Measurements from ENCODE around the gene DIO3.
"Not testable (repeated sequence)": the region's sequence is repeated elsewhere in the genome, so short reads cannot be mapped to it uniquely, and the experiment has no call there.

Gene DIO3

GRCh38 chr14:101559250-101559623 lies 2.1 kb upstream of the DIO3 start:
- no peak for DNase-seq (ENCODE audit: low spot score)

GRCh38 chr14:101559624-101560533 lies 1.4 kb upstream of the DIO3 start:
- no peak for DNase-seq (ENCODE audit: low spot score)

GRCh38 chr14:101560534-101561113 lies 671 bp upstream of the DIO3 start:
- DNase-seq (ENCODE audit: low spot score) = no peak

GRCh38 chr14:101561897-101562490 lies 699 bp downstream of the DIO3 start:
- DNase-seq (ENCODE audit: low spot score) = no peak

- DNase-seq (ENCODE audit: low spot score) = no peak
These were observed 1.5 kb downstream of the DIO3 start for GRCh38 chr14:101562659-101563351.

GRCh38 chr14:101563352-101563653 lies 2.0 kb downstream of the DIO3 start:
- no peak for DNase-seq (ENCODE audit: low spot score)

- DNase-seq (ENCODE audit: low spot score) = no peak
These were observed 2.6 kb downstream of the DIO3 start for GRCh38 chr14:101563654-101564443.

- no peak for DNase-seq (ENCODE audit: low spot score)
These were observed 3.1 kb downstream of the DIO3 start for GRCh38 chr14:101564444-101564776.

GRCh38 chr14:101564819-101565698 lies 3.8 kb downstream of the DIO3 start:
- no peak for DNase-seq (ENCODE audit: low spot score)

GRCh38 chr14:101567252-101567651 lies 6.0 kb downstream of the DIO3 start:
- no peak for DNase-seq (ENCODE audit: low spot score)

GRCh38 chr14:101571004-101571403 lies 9.7 kb downstream of the DIO3 start:
- no peak for DNase-seq (ENCODE audit: low spot score)

- DNase-seq (ENCODE audit: low spot score) = not testable (repeated sequence)
These were observed 11.2 kb downstream of the DIO3 start for GRCh38 chr14:101572526-101572925.

- no peak for DNase-seq (ENCODE audit: low spot score)
These were observed 12.0 kb downstream of the DIO3 start for GRCh38 chr14:101573289-101573688.

GRCh38 chr14:101575581-101575980 lies 14.3 kb downstream of the DIO3 start:
- no peak for DNase-seq (ENCODE audit: low spot score)

GRCh38 chr14:101577221-101577909 lies 16.1 kb downstream of the DIO3 start:
- no peak for DNase-seq (ENCODE audit: low spot score)

GRCh38 chr14:101578489-101578888 lies 17.2 kb downstream of the DIO3 start:
- no peak for DNase-seq (ENCODE audit: low spot score)

- DNase-seq (ENCODE audit: low spot score) = no peak
These were observed 18.2 kb downstream of the DIO3 start for GRCh38 chr14:101579372-101580080.

GRCh38 chr14:101581806-101582205 lies 20.5 kb downstream of the DIO3 start:
- no peak for DNase-seq (ENCODE audit: low spot score)

GRCh38 chr14:101582294-101582693 lies 21.0 kb downstream of the DIO3 start:
- DNase-seq (ENCODE audit: low spot score) = no peak
